ENCODE data around the gene ACKR2. TPM values are rescaled to one million over a fixed set of nuclear protein-coding genes. Genes with fewer than 3 reads are reported as not detected.
"Not testable (repeated sequence)": the region's sequence is repeated elsewhere in the genome, so short reads cannot be mapped to it uniquely, and the experiment has no call there.

The ACKR2 gene
- polyA plus RNA-seq, 3 donors = 2.0 to 3.0 (median 2.2) TPM

DNA sequence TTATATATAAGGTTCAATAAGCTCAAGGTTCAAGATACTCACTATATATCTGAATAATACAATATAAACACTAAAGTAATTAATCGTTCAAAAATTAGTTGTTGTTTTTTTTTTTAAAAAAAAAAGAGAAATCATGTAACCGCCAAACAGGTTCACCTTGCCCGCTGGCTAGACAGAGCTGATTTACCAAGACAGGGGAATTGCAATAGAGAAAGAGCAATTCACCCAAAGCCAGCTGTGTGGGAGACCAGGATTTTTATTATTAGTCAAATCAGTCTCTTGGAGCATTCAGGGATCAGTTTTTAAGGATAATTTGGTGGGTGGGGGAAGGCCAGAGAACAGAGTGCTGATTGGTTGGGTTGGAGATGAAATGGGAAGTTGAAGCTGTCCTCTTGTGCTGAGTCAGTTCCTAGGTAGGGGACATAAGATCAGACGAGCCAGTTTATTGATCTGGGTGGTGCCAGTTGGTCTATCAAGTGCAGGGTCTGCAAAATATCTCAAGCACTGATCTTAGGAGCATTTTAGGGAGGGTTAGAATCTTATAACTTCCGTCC is 12.8 kb upstream of the ACKR2 start:
- no peak for DNase-seq (ENCODE audit: extremely low read depth in 1 of 11, low read depth in 9 of 11, low spot score in 4 of 11)

DNA sequence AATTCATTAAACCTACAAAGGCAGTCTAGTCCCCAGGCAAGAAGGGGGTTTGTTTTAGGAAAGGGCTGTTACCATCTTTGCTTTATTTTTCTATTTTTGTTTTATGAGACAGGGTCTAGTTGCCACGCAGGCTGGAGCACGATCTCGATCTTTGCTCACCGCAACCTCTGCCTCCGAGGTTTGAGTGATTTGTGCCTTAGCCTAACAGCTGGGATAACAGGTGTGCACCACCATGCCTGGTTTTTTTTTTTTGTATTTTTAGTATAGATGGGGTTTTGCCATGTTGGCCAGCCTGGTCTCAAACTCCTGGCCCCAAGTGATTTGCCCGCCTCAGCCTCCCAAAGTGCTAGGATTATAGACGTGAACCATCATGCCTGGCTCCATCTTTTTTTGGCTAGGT is 9.9 kb upstream of the ACKR2 start:
- no peak for DNase-seq (ENCODE audit: extremely low read depth in 1 of 11, low read depth in 9 of 11, low spot score in 4 of 11)

DNA sequence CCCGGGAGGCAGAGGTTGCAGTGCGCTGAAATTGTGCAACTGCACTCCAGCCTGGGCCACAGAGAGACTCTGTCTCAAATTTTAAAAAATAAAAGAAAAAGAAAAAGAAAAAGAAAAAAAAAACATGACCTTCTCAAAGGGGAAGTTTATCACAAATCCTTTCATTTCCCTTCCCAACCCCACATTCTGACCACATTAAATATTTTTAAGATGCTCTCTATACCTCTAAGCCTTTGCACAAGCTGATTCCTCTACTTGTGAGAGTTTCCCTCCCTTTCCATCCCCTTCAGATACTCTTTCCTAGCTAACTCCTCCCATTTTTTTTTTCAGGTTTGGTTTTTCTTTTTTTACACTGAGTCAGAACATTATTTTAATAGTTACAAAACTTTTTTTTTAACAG is 9.0 kb upstream of the ACKR2 start:
- no peak for DNase-seq (ENCODE audit: extremely low read depth in 1 of 11, low read depth in 9 of 11, low spot score in 4 of 11)

DNA sequence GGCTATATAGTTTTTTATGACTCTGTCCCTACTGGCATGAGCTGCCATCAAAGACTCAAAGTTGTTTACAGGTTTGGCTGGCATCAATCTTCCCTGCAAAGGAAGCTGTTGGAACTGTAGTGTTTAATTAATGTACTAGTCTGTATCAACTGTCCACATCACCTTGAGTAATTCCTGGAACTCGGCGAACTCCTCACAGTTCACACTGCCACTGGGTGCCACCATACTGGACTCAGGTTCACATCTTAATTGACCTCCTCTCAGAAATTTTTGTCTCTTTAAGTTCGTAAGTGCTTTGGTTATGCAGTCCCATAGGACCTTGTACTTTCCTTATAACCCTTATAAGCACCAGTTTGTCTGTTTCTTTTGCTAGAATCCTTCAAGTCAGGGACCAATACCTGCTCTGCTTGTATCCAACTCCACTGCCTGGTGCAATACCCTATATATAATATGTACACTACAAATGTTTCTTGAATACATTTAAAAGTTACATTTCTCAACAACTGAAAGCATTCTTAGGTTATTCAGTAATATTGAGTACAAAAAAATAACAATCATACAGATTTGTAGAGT is 8.1 kb upstream of the ACKR2 start:
- no peak for DNase-seq (ENCODE audit: extremely low read depth in 1 of 11, low read depth in 9 of 11, low spot score in 4 of 11)

DNA sequence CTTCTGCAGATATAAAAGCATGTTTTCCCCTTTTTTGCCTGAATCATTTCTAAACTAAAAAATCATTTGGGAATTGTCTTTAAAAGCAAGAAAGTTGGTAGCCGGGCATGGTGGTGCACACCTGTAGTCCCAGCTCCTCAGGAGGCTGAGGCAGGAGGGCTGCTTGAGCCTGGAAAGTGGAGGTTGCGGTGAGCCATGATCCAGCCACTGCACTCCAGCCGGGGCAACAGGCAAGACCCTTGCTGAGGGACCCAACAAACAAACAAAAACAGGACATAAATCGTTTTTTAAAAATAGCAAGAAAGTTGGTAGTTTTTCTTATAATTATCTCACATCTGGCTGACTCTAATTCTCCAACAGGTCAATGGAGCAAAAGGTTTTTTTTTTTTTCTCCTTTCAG is 7.5 kb upstream of the ACKR2 start:
- no peak for DNase-seq (ENCODE audit: extremely low read depth in 1 of 11, low read depth in 9 of 11, low spot score in 4 of 11)

DNA sequence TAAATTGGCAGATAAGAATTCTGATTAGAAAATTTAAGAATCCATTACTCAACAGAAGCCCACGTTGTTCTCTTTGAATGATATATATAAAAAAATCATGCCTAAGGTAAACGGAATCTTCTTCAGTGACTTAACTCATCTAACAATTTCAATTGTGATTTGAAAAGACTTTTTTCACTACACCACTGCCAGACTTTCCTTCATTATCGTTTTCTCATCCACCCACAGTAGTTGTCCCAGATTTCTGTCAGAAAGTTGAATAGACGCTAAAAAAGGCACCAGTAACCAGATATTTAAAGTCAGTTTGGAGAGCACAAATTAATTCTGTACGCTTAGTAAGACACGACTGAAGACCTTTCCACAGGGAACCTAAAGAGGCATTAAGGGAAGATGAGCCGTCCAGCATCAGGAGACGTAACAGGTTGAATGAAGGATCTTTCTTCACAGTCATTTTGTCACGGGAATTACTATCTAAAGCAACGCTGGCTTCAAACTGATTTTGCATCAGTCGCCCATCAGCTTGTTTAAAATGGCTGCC is 6.3 kb upstream of the ACKR2 start:
- peak in 1 of 11 donors; percentile 31 for DNase-seq (ENCODE audit: extremely low read depth in 1 of 11, low read depth in 9 of 11, low spot score in 4 of 11)

DNA sequence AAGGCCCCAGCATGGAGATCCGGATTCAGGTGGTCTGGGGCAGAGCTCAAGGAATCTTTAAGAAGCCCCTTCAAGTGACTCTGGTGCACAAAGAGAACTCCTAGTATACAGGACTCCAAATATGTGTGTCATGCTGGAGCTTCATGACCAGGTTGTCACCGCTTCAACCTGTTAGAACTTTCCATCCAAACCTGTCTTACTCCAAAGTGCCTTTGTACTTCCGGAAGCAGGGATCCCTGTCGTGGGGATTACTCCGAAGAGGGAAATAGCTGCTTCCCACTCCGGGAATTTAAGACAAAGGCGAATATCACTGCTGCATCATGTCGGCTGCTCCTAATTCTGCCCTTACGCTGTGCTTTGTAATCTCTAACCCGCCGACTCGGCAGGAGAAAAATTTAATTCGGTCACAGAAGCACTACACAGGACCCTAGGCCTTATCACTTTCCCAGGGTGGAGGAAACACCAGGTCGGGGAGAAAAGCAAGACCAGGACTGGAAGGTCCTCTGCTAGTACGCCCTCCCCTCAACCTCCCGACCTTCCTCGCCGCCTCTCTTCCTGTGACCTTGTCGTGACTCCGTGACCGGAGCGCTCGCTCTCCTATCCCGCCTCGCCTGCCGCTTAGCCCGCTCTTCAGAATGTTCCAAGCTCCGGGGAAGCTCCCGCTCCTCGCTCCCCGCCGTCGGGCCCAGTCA is 5.7 kb upstream of the ACKR2 start:
- peak in 4 of 11 donors; percentile 32 to 62 (median 50) for DNase-seq (ENCODE audit: extremely low read depth in 1 of 11, low read depth in 9 of 11, low spot score in 4 of 11)

DNA sequence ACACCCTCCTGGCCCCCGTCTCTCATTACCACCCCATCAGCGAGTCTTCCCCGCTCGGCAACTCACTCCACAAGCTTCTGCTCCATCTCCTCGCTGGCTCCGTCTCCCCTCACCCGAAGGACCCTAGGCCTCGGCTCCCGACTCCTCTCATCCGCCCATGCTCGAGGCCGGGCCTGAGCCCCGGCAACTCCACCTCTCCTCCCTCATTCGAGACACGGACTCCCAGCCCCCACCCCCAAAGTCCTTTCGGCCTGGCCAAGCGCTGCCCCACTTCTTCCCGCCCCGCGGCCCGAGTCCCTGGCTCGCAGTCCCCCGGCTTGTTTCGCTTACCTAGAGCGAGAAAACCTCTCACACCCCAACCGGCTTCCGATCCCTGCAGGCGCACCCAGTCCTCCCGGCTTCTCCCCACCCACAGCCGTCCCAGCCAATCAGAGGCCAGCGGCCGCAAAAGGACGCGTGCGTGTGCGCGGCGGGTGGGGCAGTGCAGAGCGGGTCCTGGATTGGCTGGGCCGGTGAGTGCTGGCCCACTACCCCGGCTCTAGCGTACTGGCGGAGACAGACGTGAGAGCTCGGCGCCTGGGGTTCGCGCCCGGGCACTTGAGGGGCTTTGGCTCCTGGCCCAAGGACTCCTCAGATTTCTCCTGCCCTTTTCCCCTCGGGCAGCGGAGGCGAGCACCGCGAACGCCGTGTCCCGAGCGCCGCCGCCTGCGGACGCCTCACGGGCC is 5.0 kb upstream of the ACKR2 start, which contains the start of gene HIGD1A:
Gene HIGD1A, minus strand, starts transcription at position 385 of the 725 bp plus-strand sequence. CDS start 10,237 bp downstream, outside the sequence.
- peak; percentile 85 to 96 (median 94) for DNase-seq (ENCODE audit: extremely low read depth in 1 of 11, low read depth in 9 of 11, low spot score in 4 of 11)

DNA sequence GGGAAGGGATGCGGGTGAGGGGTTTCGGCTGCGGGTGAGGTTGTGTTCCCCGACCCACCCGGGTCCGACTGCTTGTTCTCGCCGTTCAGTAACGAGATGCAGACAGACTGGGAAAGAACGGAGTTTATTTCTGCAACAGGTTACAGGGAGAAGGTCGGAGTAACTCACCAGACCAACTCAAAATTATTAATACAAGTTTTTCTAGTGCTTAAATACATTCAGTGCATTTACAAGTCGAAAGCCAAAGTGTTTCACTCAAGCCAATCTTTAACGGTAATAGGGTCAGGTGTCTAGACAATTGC is 4.5 kb upstream of the ACKR2 start:
- no peak for DNase-seq (ENCODE audit: extremely low read depth in 1 of 11, low read depth in 9 of 11, low spot score in 4 of 11)

DNA sequence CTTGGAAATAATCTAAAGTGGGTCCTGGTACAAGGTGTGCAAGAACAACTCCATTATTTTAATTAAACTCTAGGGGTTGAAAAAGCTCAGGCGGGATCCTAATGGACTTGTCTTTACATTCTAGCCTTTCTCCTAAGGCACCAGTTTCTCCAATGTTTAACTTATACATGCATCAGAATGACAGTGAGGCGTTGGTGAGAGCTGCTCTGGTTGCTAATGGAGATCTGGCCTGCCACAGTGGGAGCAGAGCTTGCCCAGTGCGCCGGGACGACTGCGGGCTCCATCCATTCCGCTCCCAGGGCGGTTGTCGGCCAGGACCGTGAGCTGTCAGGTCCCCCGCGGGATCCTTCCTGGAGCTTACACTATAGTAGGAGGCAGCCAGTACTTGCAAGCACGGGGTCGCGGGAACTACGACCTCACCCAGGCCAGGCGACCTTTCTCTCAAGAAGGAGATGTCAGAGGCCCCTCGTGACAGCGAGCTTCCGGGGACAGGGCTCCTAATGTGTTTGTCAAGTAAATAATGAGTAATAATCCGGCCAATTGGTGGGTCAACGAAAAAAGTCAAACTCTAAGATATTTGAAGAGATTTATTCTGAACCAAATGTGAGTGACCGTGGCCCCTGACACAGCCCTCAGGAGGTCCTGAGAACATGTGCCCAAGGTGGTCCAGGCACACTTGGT is 4.0 kb upstream of the ACKR2 start:
- DNase-seq (ENCODE audit: extremely low read depth in 1 of 11, low read depth in 9 of 11, low spot score in 4 of 11) = no peak

DNA sequence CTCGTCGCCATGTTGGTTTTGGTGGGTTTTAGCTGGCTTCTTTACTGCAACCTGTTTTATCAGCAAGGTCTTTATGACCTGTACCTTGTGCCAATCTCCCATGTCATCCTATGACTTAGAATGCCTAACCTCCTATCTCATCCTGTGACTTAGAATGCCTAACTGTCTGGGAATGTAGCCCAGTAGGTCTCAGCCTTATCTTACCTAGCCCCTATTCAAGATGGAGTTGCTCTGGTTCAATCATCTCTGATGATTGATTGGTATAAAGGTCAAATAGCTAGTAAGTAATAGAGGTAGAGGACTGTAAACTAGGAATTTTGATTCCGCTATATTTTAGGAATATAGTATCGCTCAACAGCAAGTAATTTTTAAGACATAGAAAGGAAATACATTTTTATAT is 1.3 kb upstream of the ACKR2 start:
- no peak for DNase-seq (ENCODE audit: extremely low read depth in 1 of 11, low read depth in 9 of 11, low spot score in 4 of 11)

DNA sequence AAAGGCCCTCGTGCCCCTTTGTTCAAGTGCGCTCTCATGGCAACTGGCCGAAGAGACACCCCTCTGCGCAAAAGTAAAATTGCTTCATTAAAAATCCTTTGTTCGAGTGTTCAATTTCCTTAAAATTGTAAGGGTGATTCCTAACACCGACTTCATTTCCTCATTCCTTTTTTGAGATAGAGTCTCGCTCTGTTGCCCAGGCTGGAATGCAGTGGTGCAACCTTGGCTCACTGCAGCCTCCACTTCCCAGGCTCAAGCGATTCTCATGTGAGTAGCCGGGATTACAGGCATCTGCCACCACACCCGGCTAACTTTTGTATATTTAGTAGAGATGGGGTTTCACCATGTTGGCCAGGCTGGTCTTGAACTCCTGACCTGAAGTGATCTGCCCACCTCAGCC is 1.5 kb downstream of the ACKR2 start:
- DNase-seq (ENCODE audit: extremely low read depth in 1 of 11, low read depth in 9 of 11, low spot score in 4 of 11) = not testable (repeated sequence)

DNA sequence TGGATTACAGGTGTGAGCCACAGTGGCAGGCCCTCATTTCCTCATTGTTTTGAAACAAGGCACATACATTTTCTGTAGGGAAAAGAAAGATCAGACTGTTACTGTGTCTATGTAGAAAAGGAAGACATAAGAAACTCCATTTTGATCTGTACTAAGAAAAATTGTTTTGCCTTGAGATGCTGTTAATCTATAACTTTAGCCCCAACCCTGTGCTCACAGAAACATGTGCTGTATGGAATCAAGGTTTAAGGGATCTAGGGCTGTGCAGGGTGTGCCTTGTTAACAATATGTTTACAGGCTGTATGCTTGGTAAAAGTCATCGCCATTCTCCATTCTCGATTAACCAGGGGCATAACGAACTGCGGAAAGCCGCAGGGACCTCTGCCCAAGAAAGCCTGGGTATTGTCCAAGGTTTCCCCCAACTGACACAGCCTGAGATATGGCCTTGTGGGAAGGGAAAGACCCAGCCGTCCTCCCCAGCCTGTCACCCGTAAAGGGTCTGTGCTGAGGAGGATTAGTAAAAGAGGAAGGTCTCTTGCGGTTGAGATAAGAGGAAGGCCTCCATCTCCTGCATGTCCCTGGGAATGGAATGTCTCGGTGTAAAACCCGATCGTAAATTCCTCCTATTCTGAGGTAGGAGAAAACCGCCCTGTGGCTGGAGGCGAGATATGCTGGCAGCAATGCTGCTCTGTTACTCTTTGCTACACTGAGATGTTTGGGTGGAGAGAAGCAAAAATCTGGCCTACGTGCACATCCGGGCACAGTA is 2.1 kb downstream of the ACKR2 start:
- DNase-seq (ENCODE audit: extremely low read depth in 1 of 11, low read depth in 9 of 11, low spot score in 4 of 11) = not testable (repeated sequence)

DNA sequence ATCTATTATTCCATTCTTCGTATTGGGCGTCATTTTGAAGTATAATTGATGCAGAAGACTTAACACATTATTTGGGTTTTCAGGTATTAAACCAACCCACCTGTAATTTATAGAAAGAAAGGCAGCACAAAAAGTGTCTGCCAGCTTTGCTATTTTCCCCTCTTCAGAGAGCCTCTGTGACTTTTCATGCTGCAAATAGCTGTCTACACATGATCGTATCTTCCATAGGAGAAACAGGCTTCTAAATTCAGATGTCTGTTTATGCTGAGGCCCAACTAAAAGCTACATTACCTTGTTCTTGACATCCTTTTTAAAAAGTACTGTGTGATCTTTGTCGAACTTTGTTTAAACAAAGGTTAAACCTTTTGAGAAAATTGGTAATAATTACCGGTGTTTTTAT is 5.0 kb downstream of the ACKR2 start:
- no peak for DNase-seq (ENCODE audit: extremely low read depth in 1 of 11, low read depth in 9 of 11, low spot score in 4 of 11)

DNA sequence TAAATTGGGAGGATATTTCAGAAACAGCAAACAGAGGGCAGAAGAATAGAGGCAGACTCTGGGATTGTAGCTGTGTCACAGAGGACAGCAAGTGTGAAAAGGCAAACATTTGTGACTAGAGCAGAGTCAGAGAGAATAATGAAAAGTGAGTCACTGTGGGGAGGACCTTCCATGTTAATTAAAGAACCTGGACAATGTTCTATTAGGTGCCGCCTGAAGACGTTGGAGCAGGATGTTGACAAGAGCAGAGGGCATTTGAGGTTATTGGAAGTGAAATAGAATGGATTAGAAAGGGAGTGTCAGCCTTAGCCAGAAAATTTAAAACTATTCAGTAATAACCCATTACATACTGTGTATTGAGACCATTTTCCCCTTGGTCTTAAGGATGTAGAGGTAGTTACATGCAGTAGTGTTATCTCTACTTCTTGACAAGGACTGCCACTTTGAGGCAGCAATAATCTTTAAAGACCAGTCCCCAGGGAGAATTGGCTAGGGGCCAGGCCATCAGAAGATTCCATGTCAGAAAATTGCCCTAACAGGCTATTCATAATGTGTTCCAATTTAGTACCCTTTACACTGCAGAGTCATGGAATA is 5.8 kb downstream of the ACKR2 start:
- no peak for DNase-seq (ENCODE audit: extremely low read depth in 1 of 11, low read depth in 9 of 11, low spot score in 4 of 11)

DNA sequence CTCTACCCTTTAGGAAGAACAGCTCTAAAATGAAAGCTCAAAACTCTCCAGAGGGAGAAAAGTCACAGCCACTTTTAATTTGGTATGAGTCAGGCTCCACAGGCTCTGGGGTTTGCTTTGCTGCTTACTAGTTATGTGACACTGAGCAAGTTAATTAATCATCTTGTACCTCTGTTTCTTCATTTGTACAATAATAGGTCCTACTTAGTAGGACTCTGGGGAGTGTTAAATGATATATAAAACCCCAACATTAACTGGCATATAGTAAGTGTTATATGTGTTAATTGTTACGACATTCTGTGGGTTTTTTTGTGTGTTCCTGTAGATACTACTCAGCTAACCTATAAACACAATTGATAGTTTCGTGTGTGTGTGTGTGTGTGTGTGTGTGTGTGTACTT is 6.6 kb downstream of the ACKR2 start:
- no peak for DNase-seq (ENCODE audit: extremely low read depth in 1 of 11, low read depth in 9 of 11, low spot score in 4 of 11)

DNA sequence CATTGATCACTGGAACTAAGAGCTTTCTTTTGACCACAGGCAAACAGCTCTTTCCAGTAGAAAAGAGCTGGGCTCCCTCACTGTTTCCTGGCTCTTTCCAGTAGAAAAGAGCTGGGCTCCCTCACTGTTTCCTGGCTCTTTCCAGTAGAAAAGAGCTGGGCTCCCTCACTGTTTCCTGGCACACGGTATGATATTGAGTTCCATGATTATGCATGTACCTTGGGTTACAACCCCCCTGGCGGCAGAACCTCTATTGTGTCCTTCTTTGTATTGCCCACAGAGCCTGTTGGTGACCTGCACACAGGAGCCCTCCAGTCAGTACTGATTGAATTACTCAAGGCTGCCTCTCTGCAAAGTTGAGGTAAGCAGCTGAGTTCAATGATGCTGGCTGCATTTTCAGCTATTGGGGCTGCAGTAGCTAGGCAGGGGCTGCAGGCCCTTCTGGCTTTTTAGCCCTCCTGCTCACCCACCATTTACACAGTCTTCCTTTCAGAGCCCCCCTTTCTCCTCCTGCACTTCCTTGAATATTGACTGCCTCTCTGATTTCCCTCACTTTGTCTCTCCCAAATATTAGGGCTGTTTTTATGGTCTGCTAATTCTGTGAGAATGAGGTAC is 10.2 kb downstream of the ACKR2 start:
- DNase-seq (ENCODE audit: extremely low read depth in 1 of 11, low read depth in 9 of 11, low spot score in 4 of 11) = no peak

DNA sequence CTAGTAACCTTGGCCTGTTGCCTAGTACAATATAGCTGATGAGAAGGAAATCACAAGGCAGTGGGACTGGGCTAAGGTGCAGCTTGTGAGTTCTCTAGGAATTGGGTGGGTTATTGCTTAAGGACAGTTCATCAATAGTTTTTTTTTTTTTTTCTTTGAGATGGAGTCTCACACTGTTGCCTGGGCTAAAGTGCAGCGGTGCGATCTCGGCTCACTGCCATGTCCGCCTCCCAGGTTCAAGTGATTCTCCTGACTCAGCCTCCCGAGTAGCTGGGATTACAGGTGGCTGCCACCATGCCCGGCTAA is 11.5 kb downstream of the ACKR2 start:
- DNase-seq (ENCODE audit: extremely low read depth in 1 of 11, low read depth in 9 of 11, low spot score in 4 of 11) = no peak
